Measurements from ENCODE around the gene MORC3.
"Not testable (repeated sequence)": the region's sequence is repeated elsewhere in the genome, so short reads cannot be mapped to it uniquely, and the experiment has no call there.

MORC3 gene

GRCh38 chr21:36316872-36317484 is 3.0 kb upstream of the MORC3 start:
- no peak for TF ChIP-seq CTCF (IDR thresholded peaks at IDR 0.05; ENCODE audit: low read depth, low read length)
- in situ Hi-C loops (cut with HindIII; ENCODE audit: low sequenced_read_pairs): no loop called here
- H3K4me3 ChIP-seq (ENCODE audit: low read depth, low read length): no peak overlapping the region
- DNase-seq (ENCODE audit: low read depth, low spot score): no peak

GRCh38 chr21:36319406-36319766 is 611 bp upstream of the MORC3 start:
- in situ Hi-C loops (cut with HindIII; ENCODE audit: low sequenced_read_pairs); DNase-seq (ENCODE audit: low read depth, low spot score): not testable (repeated sequence)
- H3K4me3 ChIP-seq (ENCODE audit: low read depth, low read length): peak overlapping the region; percentile 58

GRCh38 chr21:36320421-36321324 is 676 bp downstream of the MORC3 start:
- H3K4me3 ChIP-seq (ENCODE audit: low read depth, low read length): peak overlapping the region; percentile 58
- DNase-seq (ENCODE audit: low read depth, low spot score): peak; percentile 76
- no peak for TF ChIP-seq CTCF (IDR thresholded peaks at IDR 0.05; ENCODE audit: low read depth, low read length)
- in situ Hi-C loops (cut with HindIII; ENCODE audit: low sequenced_read_pairs): no loop called here

GRCh38 chr21:36321325-36322082 is 1.5 kb downstream of the MORC3 start:
- in situ Hi-C loops (cut with HindIII; ENCODE audit: low sequenced_read_pairs): no loop called here
- H3K4me3 ChIP-seq (ENCODE audit: low read depth, low read length): peak overlapping the region; percentile 58
- no peak for TF ChIP-seq CTCF (IDR thresholded peaks at IDR 0.05; ENCODE audit: low read depth, low read length)
- peak; percentile 31 for DNase-seq (ENCODE audit: low read depth, low spot score)

- no peak for DNase-seq (ENCODE audit: low read depth, low spot score)
- TF ChIP-seq CTCF (IDR thresholded peaks at IDR 0.05; ENCODE audit: low read depth, low read length): no peak
- peak overlapping the region; percentile 58 for H3K4me3 ChIP-seq (ENCODE audit: low read depth, low read length)
- in situ Hi-C loops (cut with HindIII; ENCODE audit: low sequenced_read_pairs): no loop called here
Measured at GRCh38 chr21:36322083-36322424, 2.1 kb downstream of the MORC3 start.

GRCh38 chr21:36323032-36323431 is 3.0 kb downstream of the MORC3 start:
- in situ Hi-C loops (cut with HindIII; ENCODE audit: low sequenced_read_pairs): no loop called here
- H3K4me3 ChIP-seq (ENCODE audit: low read depth, low read length): no peak overlapping the region
- TF ChIP-seq CTCF (IDR thresholded peaks at IDR 0.05; ENCODE audit: low read depth, low read length): no peak
- DNase-seq (ENCODE audit: low read depth, low spot score): no peak

Data from astrocyte of the spinal cord (primary cell).